Ureter (tissue), 1 donor: ENCODE data around the gene TRIM65. TPM values are rescaled to one million over a fixed set of nuclear protein-coding genes. Genes with fewer than 3 reads are reported as not detected.
A peak's percentile ranks its signal among the peaks of the same experiment; 100 is the strongest.

Source experiments
- DNase-seq: peaks from one replicate; pipeline ENCODE4 v3.0.0-alpha.2; 2020; ENCODE audit warnings: low spot score
- total RNA-seq: library from RNA; stranded (reverse); gene quantifications from one replicate; pipeline ENCODE4 v1.2.4, GENCODE V29; 2023
- donor health status: DM: yes; HTN: yes; CAD: no.

Gene TRIM65
- 16.2 TPM for total RNA-seq

GRCh38 chr17:75896415-75897159 is at the start of gene TRIM65:
TRIM65 (minus strand) TSS chr17:75896951; CDS start chr17:75896937, 14 bp downstream.
- peak; percentile 89 for DNase-seq

- DNase-seq: no peak
Measured at GRCh38 chr17:75945211-75945610, 48.5 kb upstream of the TRIM65 start.

- DNase-seq: no peak
Measured at GRCh38 chr17:75943491-75943890, 46.7 kb upstream of the TRIM65 start.

GRCh38 chr17:75942473-75942872 is 45.7 kb upstream of the TRIM65 start:
- DNase-seq: no peak

GRCh38 chr17:75941442-75941819 is 44.7 kb upstream of the TRIM65 start:
- DNase-seq: no peak

GRCh38 chr17:75940727-75941441 is 44.1 kb upstream of the TRIM65 start, which contains the start of gene FBF1:
FBF1 (minus strand) TSS chr17:75941042; CDS start chr17:75938149, 2,893 bp downstream.
- peak; percentile 94 for DNase-seq

- no peak for DNase-seq
Measured at GRCh38 chr17:75937652-75938051, 40.9 kb upstream of the TRIM65 start.

GRCh38 chr17:75933808-75934207 is 37.1 kb upstream of the TRIM65 start:
- DNase-seq: no peak

- no peak for DNase-seq
Measured at GRCh38 chr17:75932852-75933251, 36.1 kb upstream of the TRIM65 start.

GRCh38 chr17:75931062-75931461 is 34.3 kb upstream of the TRIM65 start:
- DNase-seq: no peak

GRCh38 chr17:75927286-75927922 is 30.7 kb upstream of the TRIM65 start:
- peak; percentile 80 for DNase-seq

GRCh38 chr17:75926456-75926855 is 29.7 kb upstream of the TRIM65 start:
- no peak for DNase-seq

- no peak for DNase-seq
Measured at GRCh38 chr17:75925912-75926311, 29.2 kb upstream of the TRIM65 start.

GRCh38 chr17:75925103-75925502 is 28.4 kb upstream of the TRIM65 start:
- no peak for DNase-seq

- DNase-seq: no peak
Measured at GRCh38 chr17:75922963-75923874, 26.5 kb upstream of the TRIM65 start.

- DNase-seq: no peak
Measured at GRCh38 chr17:75922173-75922961, 25.6 kb upstream of the TRIM65 start.

GRCh38 chr17:75921596-75921995 is 24.8 kb upstream of the TRIM65 start:
- no peak for DNase-seq

GRCh38 chr17:75920045-75920560 is 23.4 kb upstream of the TRIM65 start:
- no peak for DNase-seq

GRCh38 chr17:75919611-75920010 is 22.9 kb upstream of the TRIM65 start:
- DNase-seq: no peak

GRCh38 chr17:75917917-75918445 is 21.2 kb upstream of the TRIM65 start:
- no peak for DNase-seq
